H9 (cell line): ENCODE results near the gene NCOA6. TPM values are rescaled to one million over a fixed set of nuclear protein-coding genes. Genes with fewer than 3 reads are reported as not detected.

Source experiments
- DNase-seq: peaks from one replicate; pipeline ENCODE4 v3.0.0-alpha.2; 2017
- H2AFZ ChIP-seq: one replicate; pipeline ENCODE4 v1.6.1; 2013; ENCODE audit warnings: mild to moderate bottlenecking, low read length, control low read depth, moderate library complexity
- H2AK5ac ChIP-seq: 2 replicates; pipeline ENCODE4 v1.6.1; 2013; ENCODE audit warnings: low read length, control low read depth, mixed read lengths; ENCODE audit not compliant: insufficient read length
- H2BK120ac ChIP-seq: one replicate; pipeline ENCODE4 v1.6.1; 2013; ENCODE audit warnings: low read depth, mild to moderate bottlenecking, low read length, control low read depth, inconsistent platforms; ENCODE audit not compliant: poor library complexity, severe bottlenecking
- H2BK12ac ChIP-seq: 2 replicates; pipeline ENCODE4 v1.6.1; 2013; ENCODE audit warnings: low read length, control low read depth, mixed read lengths, low read depth; ENCODE audit not compliant: insufficient read length
- H2BK15ac ChIP-seq: 2 replicates; pipeline ENCODE4 v1.6.1; 2013; ENCODE audit warnings: low read depth, low read length, control low read depth
- H2BK20ac ChIP-seq: one replicate; pipeline ENCODE4 v1.6.1; 2013; ENCODE audit warnings: low read depth, mild to moderate bottlenecking, low read length, control low read depth, inconsistent platforms; ENCODE audit not compliant: poor library complexity, severe bottlenecking
- H2BK5ac ChIP-seq: 2 replicates; pipeline ENCODE4 v1.6.1; 2013; ENCODE audit warnings: low read length, control low read depth, mixed read lengths; ENCODE audit not compliant: insufficient read length
- H3K14ac ChIP-seq: 2 replicates; pipeline ENCODE4 v1.6.1; 2013; ENCODE audit warnings: low read length, control low read depth; ENCODE audit not compliant: insufficient read depth
- H3K18ac ChIP-seq: 2 replicates; pipeline ENCODE4 v1.6.1; 2013; ENCODE audit warnings: low read depth, mild to moderate bottlenecking, mixed read lengths, low read length, control low read depth; ENCODE audit not compliant: insufficient read length
- H3K23ac ChIP-seq: 2 replicates; pipeline ENCODE4 v1.6.1; 2013; ENCODE audit warnings: low read length, control low read depth, mixed read lengths, low read depth; ENCODE audit not compliant: insufficient read length
- H3K23me2 ChIP-seq: 2 replicates; pipeline ENCODE4 v1.6.1; 2013; ENCODE audit warnings: low read depth, mild to moderate bottlenecking, mixed read lengths, low read length, control low read depth; ENCODE audit not compliant: insufficient read length, poor library complexity, severe bottlenecking
- H3K27ac ChIP-seq: 2 replicates; pipeline ENCODE4 v1.5.1; 2013; ENCODE audit warnings: low read length, control low read depth, mixed read lengths, low read depth; ENCODE audit not compliant: insufficient read length
- H3K27me3 ChIP-seq: 2 replicates; pipeline ENCODE4 v1.6.1; 2013; ENCODE audit warnings: low read length, control low read depth, inconsistent platforms; ENCODE audit not compliant: insufficient read depth
- H3K4ac ChIP-seq: 2 replicates; pipeline ENCODE4 v1.6.1; 2013; ENCODE audit warnings: low read depth, mild to moderate bottlenecking, control low read depth, inconsistent platforms, low read length, moderate library complexity
- H3K4me1 ChIP-seq: 2 replicates; pipeline ENCODE4 v1.6.1; 2013; ENCODE audit warnings: low read length, control low read depth, inconsistent platforms; ENCODE audit not compliant: insufficient read depth
- H3K4me2 ChIP-seq: 2 replicates; pipeline ENCODE4 v1.6.1; 2013; ENCODE audit warnings: low read length, control low read depth, mixed read lengths; ENCODE audit not compliant: insufficient read length, insufficient read depth
- H3K56ac ChIP-seq: 2 replicates; pipeline ENCODE4 v1.6.1; 2013; ENCODE audit warnings: low read depth, mild to moderate bottlenecking, mixed read lengths, low read length, control low read depth; ENCODE audit not compliant: insufficient read length
- H3K79me1 ChIP-seq: 2 replicates; pipeline ENCODE4 v1.6.1; 2013; ENCODE audit warnings: low read depth, mild to moderate bottlenecking, moderate library complexity, low read length, control low read depth, inconsistent platforms; ENCODE audit not compliant: insufficient read depth, poor library complexity, severe bottlenecking
- H3K79me2 ChIP-seq: 2 replicates; pipeline ENCODE4 v1.6.1; 2013; ENCODE audit warnings: low read length, control low read depth, inconsistent platforms; ENCODE audit not compliant: insufficient read depth
- H3K9ac ChIP-seq: 2 replicates; pipeline ENCODE4 v1.6.1; 2013; ENCODE audit warnings: low read length, control low read depth, mixed read lengths; ENCODE audit not compliant: insufficient read length; ENCODE audit errors: extremely low read depth
- H3K9me3 ChIP-seq: one replicate; pipeline ENCODE4 v1.6.1; 2013; ENCODE audit warnings: low read depth, low read length, inconsistent platforms; ENCODE audit not compliant: control insufficient read depth
- H3T11ph ChIP-seq: one replicate; pipeline ENCODE4 v1.6.1; 2013; ENCODE audit warnings: mild to moderate bottlenecking, low read length, control low read depth, inconsistent platforms
- H4K20me1 ChIP-seq: one replicate; pipeline ENCODE4 v1.6.1; 2013; ENCODE audit not compliant: control insufficient read depth, insufficient read length, insufficient read depth
- H4K5ac ChIP-seq: 2 replicates; pipeline ENCODE4 v1.6.1; 2013; ENCODE audit warnings: low read depth, mild to moderate bottlenecking, mixed read lengths, low read length, control low read depth; ENCODE audit not compliant: insufficient read length
- H4K8ac ChIP-seq: replicated peaks from 2 replicates; pipeline ENCODE4 v1.6.1; 2013; ENCODE audit warnings: low read length, control low read depth, mixed read lengths, low read depth; ENCODE audit not compliant: insufficient read length
- H4K91ac ChIP-seq: 2 replicates; pipeline ENCODE4 v1.6.1; 2013; ENCODE audit warnings: low read depth, mild to moderate bottlenecking, moderate library complexity, mixed read lengths, low read length, control low read depth; ENCODE audit not compliant: insufficient read length
- H3K27ac Mint-ChIP-seq, 3 experiments: 2 replicates in 2 of 3; 3 replicates in 1 of 3; pipeline ENCODE4 v1.8.0; 2020 to 2021; ENCODE audit warnings: mixed read lengths in 3 of 3, mild to moderate bottlenecking in 1 of 3, moderate library complexity in 1 of 3
- H3K27me3 Mint-ChIP-seq: 2 replicates; pipeline ENCODE4 v1.8.0; 2021; ENCODE audit warnings: low read depth, mild to moderate bottlenecking, moderate library complexity, mixed read lengths
- H3K36me3 Mint-ChIP-seq, 3 experiments: 2 replicates in 2 of 3; 3 replicates in 1 of 3; pipeline ENCODE4 v1.8.0; 2020 to 2021; ENCODE audit warnings: low read depth in 3 of 3, mixed read lengths in 3 of 3; ENCODE audit not compliant: insufficient read depth in 1 of 3
- H3K4me1 Mint-ChIP-seq, 2 experiments: 2 replicates each; pipeline ENCODE4 v1.8.0; 2020; ENCODE audit warnings: mixed read lengths in 2 of 2
- H3K4me3 Mint-ChIP-seq, 2 experiments: 2 replicates in 1 of 2; 3 replicates in 1 of 2; pipeline ENCODE4 v1.8.0; 2020 to 2021; ENCODE audit warnings: mild to moderate bottlenecking in 2 of 2, mixed read lengths in 2 of 2, moderate library complexity in 1 of 2
- H3K9me3 Mint-ChIP-seq, 2 experiments: 2 replicates in 1 of 2; 3 replicates in 1 of 2; pipeline ENCODE4 v1.8.0; 2020; ENCODE audit warnings: mild to moderate bottlenecking in 2 of 2, mixed read lengths in 2 of 2, moderate library complexity in 1 of 2
- CTCF ChIP-seq: fragments of 200-600 bp; sonication (generic); conservative IDR thresholded peaks from 3 replicates; pipeline ENCODE4 v1.8.0; 2021; ENCODE audit warnings: antibody characterized with exemption, mild to moderate bottlenecking
- WGBS: extraction: QIAGEN DNeasy Blood & Tissue Kit; methylation state at CpG from one replicate; pipeline ENCODE4 v1.1.7; 2013; ENCODE audit warnings: missing lambda C conversion rate, low lambda C conversion rate, mixed read lengths; ENCODE audit not compliant: insufficient read length; ENCODE audit errors: extremely low coverage; 5-methylcytosine and 5-hydroxymethylcytosine counted together
- total RNA-seq: library from RNA; stranded (reverse); gene quantifications from 2 replicates; pipeline ENCODE4 v1.2.1, GENCODE V29; 2021

NCOA6 gene
- total RNA-seq, 1 experiment from 2014 or later: 23.9 TPM

- Mint-ChIP-seq H3K27me3 (no peaks in the 10 kb centered on the region), H3K4me1 (no peaks in the 10 kb centered on the region), H3K27ac (no peak overlapping the region), H3K36me3 (peaks cover 2 to 77% (median 32%) of the 10 kb centered on the region in 3 experiments; a peak in 5 of 7 replicates), H3K4me3 (no peak overlapping the region), H3K9me3 (no peaks in the 10 kb centered on the region)
- TF ChIP-seq CTCF: no peak
- Histone ChIP-seq H3T11ph (no peak overlapping the region), H3K4ac (no peak overlapping the region), H2AFZ (no peak overlapping the region), H3K79me1 (no peaks in the 10 kb centered on the region), H3K27me3 (no peaks in the 10 kb centered on the region), H3K9me3 (no peaks in the 10 kb centered on the region), H4K8ac (no peak overlapping the region), H3K14ac (no peak overlapping the region), H2BK15ac (no peak overlapping the region), H2BK5ac (no peak overlapping the region), H3K9ac (no peak overlapping the region), H3K4me2 (no peak overlapping the region), H4K91ac (no peak overlapping the region), H2BK120ac (no peak overlapping the region), H3K18ac (no peak overlapping the region), H2BK12ac (no peak overlapping the region), H3K23ac (no peak overlapping the region), H4K5ac (no peak overlapping the region), H3K23me2 (no peaks in the 10 kb centered on the region), H3K27ac (no peak overlapping the region), H4K20me1 (no peaks in the 10 kb centered on the region), H3K4me1 (no peaks in the 10 kb centered on the region), H2BK20ac (no peak overlapping the region), H2AK5ac (no peak overlapping the region), H3K56ac (no peak overlapping the region), H3K79me2 (no peaks in the 10 kb centered on the region)
- no peak for DNase-seq
- WGBS: no CpG with 5 or more reads among the region's 1 CpG
Measured at GRCh38 chr20:34762031-34762555, 63.4 kb downstream of the NCOA6 start.
